ENCODE measurements around the gene PRR27. TPM values are rescaled to one million over a fixed set of nuclear protein-coding genes. Genes with fewer than 3 reads are reported as not detected.

The PRR27 gene
- total and polyA plus RNA-seq, 2 experiments from 2014 or later, result not detected

GRCh38 chr4:70183940-70184246 lies 29.9 kb downstream of the PRR27 start:
- H3K4me1 ChIP-seq (ENCODE audit: low read depth), result peaks cover 10% of the 10 kb centered on the region
- no peak for TF ChIP-seq CTCF (IDR thresholded peaks at IDR 0.05; ENCODE audit: low read depth, low read length)
- no peaks in the 10 kb centered on the region for H3K9me3 ChIP-seq (ENCODE audit: low read depth)
- no peaks in the 10 kb centered on the region for H3K27me3 ChIP-seq
- H3K4me3 ChIP-seq, result no peak overlapping the region
- H3K36me3 ChIP-seq, result no peaks in the 10 kb centered on the region
- DNase-seq (ENCODE audit: low read depth in 1 of 2, low spot score in 1 of 2), result no peak
- no peak overlapping the region for H3K27ac ChIP-seq

- no peak for DNase-seq (ENCODE audit: low read depth in 1 of 2, low spot score in 1 of 2)
- Histone ChIP-seq H3K27ac (no peak overlapping the region), H3K36me3 (no peaks in the 10 kb centered on the region), H3K4me3 (no peak overlapping the region), H3K27me3 (no peaks in the 10 kb centered on the region), H3K9me3 (ENCODE audit: low read depth) (no peaks in the 10 kb centered on the region), H3K4me1 (ENCODE audit: low read depth) (peaks cover 10% of the 10 kb centered on the region)
- no peak for TF ChIP-seq CTCF (IDR thresholded peaks at IDR 0.05; ENCODE audit: low read depth, low read length)
These were observed 33.2 kb downstream of the PRR27 start for GRCh38 chr4:70187216-70187615.

GRCh38 chr4:70190579-70190978 lies 36.5 kb downstream of the PRR27 start:
- no peak for DNase-seq (ENCODE audit: low read depth in 1 of 2, low spot score in 1 of 2)
- Histone ChIP-seq H3K27me3 (no peaks in the 10 kb centered on the region), H3K27ac (no peak overlapping the region), H3K4me1 (ENCODE audit: low read depth) (peaks cover 25% of the 10 kb centered on the region), H3K9me3 (ENCODE audit: low read depth) (no peaks in the 10 kb centered on the region), H3K36me3 (no peaks in the 10 kb centered on the region), H3K4me3 (no peak overlapping the region)
- TF ChIP-seq CTCF (IDR thresholded peaks at IDR 0.05; ENCODE audit: low read depth, low read length), result no peak

GRCh38 chr4:70191647-70192046 lies 37.6 kb downstream of the PRR27 start:
- no peaks in the 10 kb centered on the region for H3K27me3 ChIP-seq
- DNase-seq (ENCODE audit: low read depth in 1 of 2, low spot score in 1 of 2), result no peak
- H3K27ac ChIP-seq, result no peak overlapping the region
- H3K36me3 ChIP-seq, result no peaks in the 10 kb centered on the region
- TF ChIP-seq CTCF (IDR thresholded peaks at IDR 0.05; ENCODE audit: low read depth, low read length), result no peak
- no peak overlapping the region for H3K4me3 ChIP-seq
- H3K4me1 ChIP-seq (ENCODE audit: low read depth), result peaks cover 27% of the 10 kb centered on the region
- H3K9me3 ChIP-seq (ENCODE audit: low read depth), result no peaks in the 10 kb centered on the region

GRCh38 chr4:70192895-70193294 lies 38.9 kb downstream of the PRR27 start:
- Histone ChIP-seq H3K4me3 (no peak overlapping the region), H3K36me3 (no peaks in the 10 kb centered on the region), H3K4me1 (ENCODE audit: low read depth) (peaks cover 38% of the 10 kb centered on the region), H3K27ac (peak overlapping the region; percentile 77), H3K27me3 (no peaks in the 10 kb centered on the region), H3K9me3 (ENCODE audit: low read depth) (no peaks in the 10 kb centered on the region)
- DNase-seq (ENCODE audit: low read depth in 1 of 2, low spot score in 1 of 2), result no peak
- TF ChIP-seq CTCF (IDR thresholded peaks at IDR 0.05; ENCODE audit: low read depth, low read length), result no peak

- Histone ChIP-seq H3K4me3 (no peak within 1 kb of the TSS), H3K27ac (peak within 1 kb of the TSS; percentile 77), H3K36me3 (no peaks in the 10 kb centered on the region), H3K4me1 (ENCODE audit: low read depth) (peaks cover 57% of the 10 kb centered on the region), H3K27me3 (no peaks in the 10 kb centered on the region), H3K9me3 (ENCODE audit: low read depth) (no peaks in the 10 kb centered on the region)
- TF ChIP-seq CTCF (IDR thresholded peaks at IDR 0.05; ENCODE audit: low read depth, low read length), result no peak
- DNase-seq (ENCODE audit: low read depth in 1 of 2, low spot score in 1 of 2), result no peak
These were observed 41.4 kb downstream of the PRR27 start, which contains the start of gene ODAM for GRCh38 chr4:70195425-70195824. Gene ODAM, plus strand, starts transcription at chr4:70195725. Its CDS starts 819 bp downstream, at chr4:70196544.

All from cardiac muscle cell (in vitro differentiated cells and primary cell).